Measurements from ENCODE around the gene TMEM165.

The TMEM165 gene

GRCh38 chr4:55458164-55458563 lies 62.4 kb downstream of the TMEM165 start:
- DNase-seq (ENCODE audit: low read depth, low spot score), result no peak

DNA sequence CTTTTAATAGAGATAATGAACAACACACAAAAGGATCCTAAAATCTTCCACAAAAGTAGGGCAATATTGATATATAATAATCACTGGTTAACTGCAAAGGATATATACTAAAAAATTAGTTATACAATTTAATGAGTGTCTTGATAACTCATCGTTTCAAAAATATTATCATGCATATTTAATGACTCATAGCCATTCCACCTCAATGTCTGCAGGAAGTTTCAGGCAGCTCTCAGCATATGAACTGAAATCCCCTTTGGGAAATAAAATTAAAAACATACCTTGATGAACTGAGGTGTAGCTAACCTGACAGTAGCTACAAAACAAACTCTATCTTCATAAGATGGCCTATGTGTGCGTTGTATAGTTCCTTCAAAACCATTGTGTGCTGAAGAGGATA lies 62.9 kb downstream of the TMEM165 start:
- no peak for DNase-seq (ENCODE audit: low read depth, low spot score)

- no peak for DNase-seq (ENCODE audit: low read depth, low spot score)
Measured at GRCh38 chr4:55466001-55466400, 70.2 kb downstream of the TMEM165 start.

GRCh38 chr4:55468724-55469123 lies 73.0 kb downstream of the TMEM165 start:
- DNase-seq (ENCODE audit: low read depth, low spot score), result no peak

- no peak for DNase-seq (ENCODE audit: low read depth, low spot score)
Measured at GRCh38 chr4:55469979-55470378, 74.2 kb downstream of the TMEM165 start.
